ENCODE data around the gene TFAP2A. TPM values are rescaled to one million over a fixed set of nuclear protein-coding genes. Genes with fewer than 3 reads are reported as not detected.

TFAP2A gene
- total and polyA plus RNA-seq, 2 experiments from 2014 or later, result 2.5 to 7.2 TPM

DNA sequence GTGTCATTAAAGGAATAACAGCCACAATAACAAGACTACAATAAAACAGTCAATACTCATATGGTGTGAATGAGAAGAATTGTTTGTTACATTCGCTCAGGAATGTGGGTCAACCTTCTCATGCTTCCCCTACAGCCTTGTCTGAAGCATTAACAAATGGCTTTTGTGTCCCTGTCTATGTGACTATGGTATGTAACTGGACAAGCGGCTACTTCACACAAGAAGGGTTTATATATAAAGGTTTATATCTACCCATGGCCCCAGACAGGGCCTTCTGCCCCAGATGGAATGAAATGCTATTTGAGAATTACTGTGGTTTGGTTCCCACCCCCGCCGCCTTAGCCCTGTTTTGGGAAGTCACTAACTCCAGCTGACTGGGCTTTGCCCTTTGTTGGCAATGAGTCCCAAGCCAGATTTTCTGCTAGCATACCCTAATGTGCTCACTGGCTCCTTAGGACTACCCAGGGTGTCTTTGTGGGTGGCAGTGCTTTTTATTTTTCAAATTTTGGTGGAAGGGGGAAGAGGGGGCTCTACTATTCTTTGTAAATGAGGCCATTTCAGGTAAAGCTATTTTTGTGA, 39.4 kb downstream of the TFAP2A start:
- Histone ChIP-seq H3K4me1 (ENCODE audit: insufficient read depth) (peaks cover 8% of the 10 kb centered on the region), H3K9ac (no peak overlapping the region), H3K27ac (no peak overlapping the region), H3K9me3 (ENCODE audit: low read depth) (no peaks in the 10 kb centered on the region), H3K9me2 (ENCODE audit: insufficient read depth) (no peaks in the 10 kb centered on the region), H3K79me2 (ENCODE audit: insufficient read depth) (no peaks in the 10 kb centered on the region), H4K20me1 (ENCODE audit: insufficient read depth) (no peaks in the 10 kb centered on the region), H3F3A (ENCODE audit: insufficient read depth) (0 out of 2 replicates have a peak, but pooled peaks cover 7% of the 10 kb centered on the region), H3K4me3 (no peak overlapping the region), H2AFZ (no peak overlapping the region), H3K4me2 (ENCODE audit: unreplicated experiment) (no peak overlapping the region), H3K27me3 (replicated peaks; ENCODE audit: insufficient read depth) (no peaks in the 10 kb centered on the region), H3K36me3 (ENCODE audit: low read depth) (no peaks in the 10 kb centered on the region)
- DNase-seq, result no peak
- WGBS, 2 experiments (ENCODE audit: low coverage in 1 of 2, low lambda C conversion rate in 2 of 2, missing lambda C conversion rate in 2 of 2), result 55 to 59% methylated on average over 4 of the region's 4 CpGs
- TF ChIP-seq EZH2 (IDR thresholded peaks at IDR 0.05; ENCODE audit: insufficient read depth, poor library complexity, severe bottlenecking), result no peak
- TF ChIP-seq EZH2phosphoT487 (IDR thresholded peaks at IDR 0.05; ENCODE audit: insufficient read depth, low read depth), result no peak
- in situ Hi-C loops (cut with MboI), result no loop called here

GRCh38 chr6:10373642-10374359, 41.1 kb downstream of the TFAP2A start:
- peak overlapping the region; percentile 57 for H2AFZ ChIP-seq
- no peaks in the 10 kb centered on the region for H3K9me2 ChIP-seq (ENCODE audit: insufficient read depth)
- H3K9ac ChIP-seq, result no peak overlapping the region
- H3K27ac ChIP-seq, result no peak overlapping the region
- no peaks in the 10 kb centered on the region for H3K9me3 ChIP-seq (ENCODE audit: low read depth)
- 0 out of 2 replicates have a peak, but pooled peaks cover 7% of the 10 kb centered on the region for H3F3A ChIP-seq (ENCODE audit: insufficient read depth)
- no peaks in the 10 kb centered on the region for H3K36me3 ChIP-seq (ENCODE audit: low read depth)
- no peaks in the 10 kb centered on the region for H3K27me3 ChIP-seq (replicated peaks; ENCODE audit: insufficient read depth)
- no peaks in the 10 kb centered on the region for H4K20me1 ChIP-seq (ENCODE audit: insufficient read depth)
- peak; percentile 40 for DNase-seq
- H3K4me1 ChIP-seq (ENCODE audit: insufficient read depth), result peaks cover 8% of the 10 kb centered on the region
- H3K4me3 ChIP-seq, result no peak overlapping the region
- no peak for TF ChIP-seq EZH2phosphoT487 (IDR thresholded peaks at IDR 0.05; ENCODE audit: insufficient read depth, low read depth)
- TF ChIP-seq EZH2 (IDR thresholded peaks at IDR 0.05; ENCODE audit: insufficient read depth, poor library complexity, severe bottlenecking), result no peak
- 13 to 19% methylated on average over 3 of the region's 3 CpGs for WGBS, 2 experiments (ENCODE audit: low coverage in 1 of 2, low lambda C conversion rate in 2 of 2, missing lambda C conversion rate in 2 of 2)
- in situ Hi-C loops (cut with MboI), result no loop called here
- H3K4me2 ChIP-seq (ENCODE audit: unreplicated experiment), result no peak overlapping the region
- no peaks in the 10 kb centered on the region for H3K79me2 ChIP-seq (ENCODE audit: insufficient read depth)

DNA sequence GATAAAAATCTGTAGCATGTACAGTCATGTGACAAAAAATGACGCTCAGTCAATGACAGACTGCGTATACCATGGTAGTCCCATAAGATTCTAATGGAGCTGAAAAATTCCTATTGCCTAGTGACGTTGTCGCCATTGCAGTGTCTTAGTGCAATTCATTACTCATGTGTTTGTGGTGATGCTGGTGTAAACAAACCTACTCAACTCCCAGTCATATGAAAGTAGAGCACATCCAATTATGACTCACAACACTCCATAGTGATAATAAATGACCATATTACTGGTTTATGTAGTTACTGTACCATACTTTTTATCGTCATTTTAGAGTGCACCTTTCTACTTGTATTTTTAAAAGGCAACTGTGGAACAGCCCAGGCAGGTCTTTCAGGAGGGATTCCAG, 45.0 kb downstream of the TFAP2A start:
- Histone ChIP-seq H3K36me3 (ENCODE audit: low read depth) (no peaks in the 10 kb centered on the region), H3F3A (ENCODE audit: insufficient read depth) (0 out of 2 replicates have a peak, but pooled peaks cover 7% of the 10 kb centered on the region), H2AFZ (no peak overlapping the region), H3K9ac (no peak overlapping the region), H3K9me3 (ENCODE audit: low read depth) (no peaks in the 10 kb centered on the region), H3K9me2 (ENCODE audit: insufficient read depth) (no peaks in the 10 kb centered on the region), H3K79me2 (ENCODE audit: insufficient read depth) (no peaks in the 10 kb centered on the region), H3K27ac (no peak overlapping the region), H3K4me1 (ENCODE audit: insufficient read depth) (peaks cover 8% of the 10 kb centered on the region), H3K27me3 (replicated peaks; ENCODE audit: insufficient read depth) (no peaks in the 10 kb centered on the region), H3K4me2 (ENCODE audit: unreplicated experiment) (no peak overlapping the region), H3K4me3 (no peak overlapping the region), H4K20me1 (ENCODE audit: insufficient read depth) (no peaks in the 10 kb centered on the region)
- TF ChIP-seq EZH2phosphoT487 (IDR thresholded peaks at IDR 0.05; ENCODE audit: insufficient read depth, low read depth) (no peak), EZH2 (IDR thresholded peaks at IDR 0.05; ENCODE audit: insufficient read depth, poor library complexity, severe bottlenecking) (no peak)
- peak; percentile 60 for DNase-seq
- in situ Hi-C loops (cut with MboI), result no loop called here
- WGBS, 2 experiments (ENCODE audit: low coverage in 1 of 2, low lambda C conversion rate in 2 of 2, missing lambda C conversion rate in 2 of 2), result 68 to 74% methylated on average over 5 of the region's 5 CpGs

GRCh38 chr6:10368861-10369260, 46.0 kb downstream of the TFAP2A start:
- Histone ChIP-seq H3K79me2 (ENCODE audit: insufficient read depth) (no peaks in the 10 kb centered on the region), H3K4me3 (no peak overlapping the region), H3K4me1 (ENCODE audit: insufficient read depth) (peaks cover 3% of the 10 kb centered on the region), H3K4me2 (ENCODE audit: unreplicated experiment) (no peak overlapping the region), H3K9ac (no peak overlapping the region), H3K27ac (no peak overlapping the region), H3K9me2 (ENCODE audit: insufficient read depth) (no peaks in the 10 kb centered on the region), H3K9me3 (ENCODE audit: low read depth) (no peaks in the 10 kb centered on the region), H3K36me3 (ENCODE audit: low read depth) (no peaks in the 10 kb centered on the region), H3K27me3 (replicated peaks; ENCODE audit: insufficient read depth) (no peaks in the 10 kb centered on the region), H3F3A (ENCODE audit: insufficient read depth) (0 out of 2 replicates have a peak, but pooled peaks cover 5% of the 10 kb centered on the region), H2AFZ (no peak overlapping the region), H4K20me1 (ENCODE audit: insufficient read depth) (no peaks in the 10 kb centered on the region)
- WGBS, 2 experiments (ENCODE audit: low coverage in 1 of 2, low lambda C conversion rate in 2 of 2, missing lambda C conversion rate in 2 of 2), result 4 to 10% methylated on average over 3 of the region's 3 CpGs
- in situ Hi-C loops (cut with MboI), result no loop called here
- TF ChIP-seq EZH2phosphoT487 (IDR thresholded peaks at IDR 0.05; ENCODE audit: insufficient read depth, low read depth), result no peak
- no peak for TF ChIP-seq EZH2 (IDR thresholded peaks at IDR 0.05; ENCODE audit: insufficient read depth, poor library complexity, severe bottlenecking)
- no peak for DNase-seq

Measured in GM23248 (cell line).